Tibial nerve (tissue), 4 donors: ENCODE data around the gene MRPL16. TPM values are rescaled to one million over a fixed set of nuclear protein-coding genes. Genes with fewer than 3 reads are reported as not detected.
"Not testable (repeated sequence)": the region's sequence is repeated elsewhere in the genome, so short reads cannot be mapped to it uniquely, and the experiment has no call there.

Source experiments
- DNase-seq, 2 donors: peaks; one replicate each; pipeline ENCODE4 v3.0.0-alpha.2; 2019; ENCODE audit warnings: low spot score in 2 of 2
- H3K27ac ChIP-seq, 4 donors: fragments of 200-600 bp; sonication (generic) in 3 of 4; one replicate each; pipeline ENCODE4 v1.5.1; 2017 to 2019; ENCODE audit warnings: mild to moderate bottlenecking in 1 of 4
- H3K27me3 ChIP-seq, 2 donors: fragments of 200-600 bp; sonication (generic) in 1 of 2; one replicate each; pipeline versions ENCODE4 v1.5.1 to v1.6.0; 2017 to 2019
- H3K36me3 ChIP-seq, 3 donors: fragments of 200-600 bp; sonication (generic); one replicate each; pipeline ENCODE4 v1.5.1; 2018 to 2019
- H3K4me1 ChIP-seq, 4 donors: fragments of 200-600 bp; sonication (generic) in 3 of 4; one replicate each; pipeline ENCODE4 v1.5.1; 2017 to 2019
- H3K4me3 ChIP-seq, 4 donors: fragments of 200-600 bp; sonication (generic) in 3 of 4; one replicate each; pipeline ENCODE4 v1.5.1; 2017 to 2019; ENCODE audit warnings: mild to moderate bottlenecking in 1 of 4, moderate library complexity in 1 of 4
- H3K9me3 ChIP-seq, 4 donors: fragments of 200-600 bp; sonication (generic) in 3 of 4; one replicate each; pipeline ENCODE4 v1.5.1; 2017 to 2019
- EP300 ChIP-seq, 2 donors: sonication (generic); formaldehyde crosslinking; IDR thresholded peaks; one replicate each; pipeline ENCODE4 v1.6.1; 2017; ENCODE audit warnings: antibody characterized with exemption in 2 of 2, mild to moderate bottlenecking in 1 of 2
- POLR2A ChIP-seq, 2 donors: fragments of 450-650 bp; IDR thresholded peaks; one replicate each; pipeline ENCODE4 v1.6.1; 2017; ENCODE audit warnings: antibody characterized with exemption in 2 of 2, mild to moderate bottlenecking in 2 of 2, moderate library complexity in 2 of 2
- WGBS, 2 donors: methylation state at CpG; one replicate each; pipeline ENCODE4 v1.1.5; 2018; 5-methylcytosine and 5-hydroxymethylcytosine counted together
- total RNA-seq, 4 donors: library from RNA; depleted of rRNA; stranded (reverse); fragments of >200 nt; gene quantifications; one replicate each; pipeline ENCODE4 v1.1.0, GENCODE V29; 2016
- TF ChIP-seq, protein P1 (sequence below), 5 experiments: fragments of 200-600 bp in 3 of 5; fragments of 450-650 bp in 2 of 5; sonication (generic) in 3 of 5; IDR thresholded peaks; one replicate each; pipeline ENCODE4 v1.5.1; 2016 to 2019; ENCODE audit warnings: antibody characterized with exemption in 5 of 5, mild to moderate bottlenecking in 3 of 5, moderate library complexity in 2 of 5

The MRPL16 gene
- 10 to 100 TPM; 30.0 to 41.0 (median 32.9) TPM for total RNA-seq

DNA sequence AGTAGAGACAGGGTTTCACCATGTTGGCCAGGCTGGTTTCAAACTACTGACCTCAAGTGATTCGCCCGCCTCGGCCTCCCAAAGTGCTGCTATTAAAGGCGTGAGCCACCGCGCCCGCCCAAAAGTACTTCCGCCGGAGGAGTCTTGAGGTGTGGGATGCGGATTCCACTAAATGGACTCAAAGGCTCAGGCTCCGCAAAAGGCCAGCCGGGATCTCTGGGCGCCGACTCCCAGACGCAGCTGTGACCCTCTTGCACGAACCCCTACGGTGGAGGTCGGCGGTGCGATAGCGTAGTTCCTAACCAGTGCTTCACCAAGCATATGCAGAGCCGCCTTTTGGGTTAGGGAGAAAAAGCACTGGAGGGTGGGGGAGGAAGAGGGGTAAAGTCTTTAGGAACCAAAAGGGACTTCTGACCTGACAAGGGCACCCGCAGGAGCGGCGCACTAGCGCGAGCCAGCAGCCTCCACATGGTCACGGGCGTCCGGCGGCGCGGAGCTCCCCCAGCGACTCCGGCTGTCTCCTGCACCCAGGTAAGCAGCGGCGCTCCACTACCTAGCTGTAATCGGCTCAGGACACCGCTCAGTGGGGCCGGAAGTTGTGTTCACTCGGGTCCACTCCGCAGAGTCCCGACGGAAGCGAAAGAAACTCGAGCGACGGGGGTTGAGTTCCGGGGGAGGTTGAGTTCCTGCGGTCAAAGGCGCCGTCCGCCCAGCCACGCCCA, at the start of gene MRPL16:
Gene MRPL16, minus strand, starts transcription at position 590 of the 722 bp plus-strand sequence. Its CDS starts 120 bp downstream, at position 470.
- WGBS, 2 donors: 1% methylated on average over 49 to 54 of the region's 54 CpGs

DNA sequence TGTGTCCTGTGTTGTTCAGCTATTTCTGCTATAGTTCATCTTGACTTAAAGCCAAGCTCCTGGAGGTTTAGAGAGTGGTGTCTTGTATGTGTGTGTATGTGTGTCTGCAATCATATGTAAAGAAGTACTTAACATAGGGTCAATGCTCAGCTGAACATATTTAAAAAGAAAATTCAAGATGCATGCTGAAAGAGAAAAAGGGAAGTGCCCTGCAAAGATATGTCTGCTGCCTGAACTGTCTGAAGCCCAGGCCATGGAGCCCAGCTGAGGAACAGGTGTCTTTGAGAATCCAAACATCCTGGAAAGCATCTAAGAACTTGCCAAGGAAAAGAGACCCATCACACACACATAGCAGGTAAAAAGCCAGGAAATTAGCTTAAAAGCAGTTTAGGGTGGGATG, 49.1 kb upstream of the MRPL16 start:
- Histone ChIP-seq H3K36me3 (no peaks in the 10 kb centered on the region), H3K4me1 (peaks cover 0 to 7% (median 0%) of the 10 kb centered on the region in 4 donors), H3K9me3 (no peaks in the 10 kb centered on the region), H3K27ac (no peak overlapping the region), H3K27me3 (no peaks in the 10 kb centered on the region), H3K4me3 (no peak overlapping the region)
- TF ChIP-seq POLR2A (IDR thresholded peaks at IDR 0.05) (no peak), EP300 (IDR thresholded peaks at IDR 0.05) (no peak)
- TF ChIP-seq, protein P1, sequence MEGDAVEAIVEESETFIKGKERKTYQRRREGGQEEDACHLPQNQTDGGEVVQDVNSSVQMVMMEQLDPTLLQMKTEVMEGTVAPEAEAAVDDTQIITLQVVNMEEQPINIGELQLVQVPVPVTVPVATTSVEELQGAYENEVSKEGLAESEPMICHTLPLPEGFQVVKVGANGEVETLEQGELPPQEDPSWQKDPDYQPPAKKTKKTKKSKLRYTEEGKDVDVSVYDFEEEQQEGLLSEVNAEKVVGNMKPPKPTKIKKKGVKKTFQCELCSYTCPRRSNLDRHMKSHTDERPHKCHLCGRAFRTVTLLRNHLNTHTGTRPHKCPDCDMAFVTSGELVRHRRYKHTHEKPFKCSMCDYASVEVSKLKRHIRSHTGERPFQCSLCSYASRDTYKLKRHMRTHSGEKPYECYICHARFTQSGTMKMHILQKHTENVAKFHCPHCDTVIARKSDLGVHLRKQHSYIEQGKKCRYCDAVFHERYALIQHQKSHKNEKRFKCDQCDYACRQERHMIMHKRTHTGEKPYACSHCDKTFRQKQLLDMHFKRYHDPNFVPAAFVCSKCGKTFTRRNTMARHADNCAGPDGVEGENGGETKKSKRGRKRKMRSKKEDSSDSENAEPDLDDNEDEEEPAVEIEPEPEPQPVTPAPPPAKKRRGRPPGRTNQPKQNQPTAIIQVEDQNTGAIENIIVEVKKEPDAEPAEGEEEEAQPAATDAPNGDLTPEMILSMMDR (IDR thresholded peaks at IDR 0.05): no peak
- DNase-seq: no peak

More for the DNA sequence above, at the start of gene MRPL16:
- Histone ChIP-seq H3K27ac (peak within 1 kb of the TSS; percentile 58 to 83 (median 81)), H3K36me3 (peaks cover 0 to 38% (median 0%) of the 10 kb centered on the region in 3 donors), H3K4me3 (peak within 1 kb of the TSS; percentile 65 to 84 (median 74)), H3K27me3 (no peaks in the 10 kb centered on the region), H3K4me1 (peaks cover 0 to 15% (median 7%) of the 10 kb centered on the region in 4 donors), H3K9me3 (no peaks in the 10 kb centered on the region)
- DNase-seq: peak; percentile 54 to 72
- TF ChIP-seq POLR2A (IDR thresholded peaks at IDR 0.05) (peak in 1 of 2 donors; percentile 21), EP300 (IDR thresholded peaks at IDR 0.05) (peak in 1 of 2 donors; percentile 73)
- TF ChIP-seq, protein P1 (IDR thresholded peaks at IDR 0.05): peak in 1 of 5 experiments; percentile 11

DNA sequence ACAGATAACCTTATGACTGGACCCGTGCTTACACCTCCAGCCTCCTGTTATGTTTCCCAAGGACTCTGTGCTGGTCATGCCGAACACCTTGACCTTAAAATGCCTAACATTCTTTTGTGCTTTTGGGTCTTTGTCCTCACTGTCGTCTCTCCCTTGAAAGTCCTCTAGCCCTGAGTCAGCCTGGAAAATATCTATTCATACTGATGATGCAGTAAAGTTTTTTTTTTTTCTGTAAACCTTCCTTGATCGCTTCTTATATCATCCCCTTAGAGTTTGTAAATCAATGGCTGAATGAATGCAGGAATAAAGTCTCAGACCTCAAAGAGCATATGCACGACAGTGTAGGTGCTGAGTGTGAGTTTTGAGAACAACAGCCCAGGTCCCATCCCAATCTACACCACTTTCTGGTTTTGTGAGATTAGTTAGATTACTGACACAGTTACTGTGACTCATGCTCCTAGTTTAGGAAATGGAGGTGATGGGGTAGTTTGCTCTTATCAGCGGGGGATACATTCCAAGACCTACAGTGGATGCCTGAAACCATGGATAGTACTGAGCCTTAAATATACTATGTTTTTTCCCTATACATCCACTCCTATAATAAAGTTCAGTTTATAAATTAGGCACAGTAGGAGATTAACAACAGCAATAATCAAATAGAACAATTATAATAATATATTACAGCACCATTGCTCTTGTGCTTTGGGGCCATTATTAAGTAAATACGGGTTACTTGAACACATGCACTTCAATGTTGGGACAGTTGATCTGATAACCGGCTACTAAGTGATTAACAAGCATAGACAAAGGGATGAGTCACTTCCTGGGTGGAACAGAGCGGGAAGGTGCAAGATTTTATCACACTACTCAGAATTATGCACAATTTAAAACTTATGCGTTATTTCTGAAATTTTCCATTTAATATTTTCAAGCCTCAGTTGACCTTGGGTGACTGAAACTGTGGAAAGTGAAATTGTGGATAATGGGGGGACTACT, 47.2 kb upstream of the MRPL16 start:
- Histone ChIP-seq H3K4me3 (no peak overlapping the region), H3K27me3 (no peaks in the 10 kb centered on the region), H3K4me1 (no peaks in the 10 kb centered on the region), H3K27ac (no peak overlapping the region), H3K36me3 (no peaks in the 10 kb centered on the region), H3K9me3 (no peaks in the 10 kb centered on the region)
- no peak for TF ChIP-seq EP300 (IDR thresholded peaks at IDR 0.05)
- TF ChIP-seq, protein P1 (IDR thresholded peaks at IDR 0.05): no peak
- no peak for TF ChIP-seq POLR2A (IDR thresholded peaks at IDR 0.05)
- WGBS, 2 donors: 74% methylated on average over 10 of the region's 10 CpGs
- no peak for DNase-seq

DNA sequence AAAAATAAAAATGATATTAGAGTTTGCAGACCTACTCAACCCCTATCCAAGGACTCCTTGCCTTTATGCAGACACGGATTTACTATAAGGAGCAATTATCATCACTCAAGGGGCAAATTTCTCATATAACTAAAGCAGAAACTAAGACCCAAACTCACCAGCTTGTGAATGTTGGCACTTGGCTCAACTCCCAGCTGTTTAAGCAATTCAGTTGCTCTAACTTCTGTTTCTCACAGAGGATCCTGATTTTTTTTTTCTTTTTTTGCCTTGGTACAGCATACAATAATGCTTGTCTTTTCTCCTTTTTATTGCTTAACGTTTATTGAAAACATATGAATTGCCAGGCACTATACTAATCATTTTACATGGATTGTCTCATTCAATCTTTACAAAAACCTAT, 44.3 kb upstream of the MRPL16 start:
- Histone ChIP-seq H3K27me3 (no peaks in the 10 kb centered on the region), H3K36me3 (no peaks in the 10 kb centered on the region), H3K9me3 (no peaks in the 10 kb centered on the region), H3K4me1 (no peaks in the 10 kb centered on the region), H3K4me3 (no peak overlapping the region), H3K27ac (no peak overlapping the region)
- TF ChIP-seq POLR2A (IDR thresholded peaks at IDR 0.05): no peak
- no peak for TF ChIP-seq EP300 (IDR thresholded peaks at IDR 0.05)
- TF ChIP-seq, protein P1 (IDR thresholded peaks at IDR 0.05): no peak
- 26 to 34% methylated on average over 2 of the region's 2 CpGs for WGBS, 2 donors
- DNase-seq: no peak

DNA sequence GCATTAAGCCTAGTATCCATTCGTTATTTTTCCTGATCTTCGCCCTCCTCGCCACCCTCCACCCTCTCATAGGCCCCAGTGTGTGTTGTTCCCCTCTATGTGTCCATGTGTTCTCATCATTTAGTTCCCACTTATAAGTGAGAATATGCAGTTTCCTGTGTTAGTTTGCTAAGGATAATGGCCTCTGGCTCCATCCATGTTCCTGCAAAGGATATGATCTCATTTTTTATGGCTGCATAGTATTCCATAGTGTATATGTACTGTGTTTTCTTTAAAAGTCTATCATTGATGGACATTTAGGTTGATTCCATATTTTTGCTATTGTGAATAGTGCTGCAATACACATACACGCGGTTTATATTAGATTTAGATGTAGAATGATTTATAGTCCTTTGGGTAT, 40.8 kb upstream of the MRPL16 start:
- H3K4me3 ChIP-seq, H3K4me1 ChIP-seq, H3K27me3 ChIP-seq, H3K36me3 ChIP-seq, DNase-seq, H3K9me3 ChIP-seq, H3K27ac ChIP-seq: not testable (repeated sequence)
- WGBS, 2 donors: 92 to 93% methylated on average over 5 of the region's 5 CpGs

DNA sequence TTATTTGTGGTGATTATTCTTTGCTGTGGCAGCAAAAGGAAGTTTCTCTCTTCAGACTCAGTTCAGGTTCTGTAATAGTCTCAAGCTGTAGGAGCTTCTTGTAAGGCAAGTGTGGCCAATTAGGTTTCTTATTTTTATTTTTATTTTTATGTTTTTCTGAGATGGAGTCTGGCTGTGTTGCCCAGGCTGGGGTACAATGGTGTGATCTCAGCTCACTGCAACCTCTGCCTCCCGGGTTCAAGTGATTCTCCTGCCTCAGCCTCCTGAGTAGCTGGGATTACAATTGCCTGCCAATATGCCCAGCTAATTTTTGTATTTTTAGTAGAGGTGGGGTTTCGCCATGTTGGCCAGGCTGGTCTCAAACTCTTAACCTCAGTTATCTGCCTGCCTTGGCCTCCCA, 39.0 kb upstream of the MRPL16 start:
- not testable (repeated sequence) for H3K36me3 ChIP-seq
- 88 to 92% methylated on average over 2 of the region's 2 CpGs for WGBS, 2 donors

More for the DNA sequence above, 39.0 kb upstream of the MRPL16 start:
- H3K4me1 ChIP-seq, DNase-seq, H3K27ac ChIP-seq, H3K9me3 ChIP-seq, H3K27me3 ChIP-seq, H3K4me3 ChIP-seq: not testable (repeated sequence)
